GM23338 (cell line): ENCODE data around the gene CRADD. TPM values are rescaled to one million over a fixed set of nuclear protein-coding genes. Genes with fewer than 3 reads are reported as not detected.

Experiments used
- ATAC-seq: fragments of 200-7000 bp; cut with Tn5 transposase; 3 replicates; pipeline ENCODE4 v1.9.1; 2020
- DNase-seq: peaks from one replicate; pipeline ENCODE4 v3.0.0-alpha.2; 2015; ENCODE audit warnings: low spot score
- H2AFZ ChIP-seq: fragments of 200-600 bp; sonication (generic); 2 replicates; pipeline ENCODE4 v1.8.0; 2016; ENCODE audit warnings: antibody characterized with exemption, mild to moderate bottlenecking, moderate library complexity
- H3F3A ChIP-seq: fragments of 200-600 bp; sonication (generic); replicated peaks from 2 replicates; pipeline ENCODE4 v1.8.0; 2017; ENCODE audit warnings: antibody characterized with exemption, mixed run types, low read depth
- H3K27ac ChIP-seq: fragments of 200-600 bp; sonication (generic); 2 replicates; pipeline ENCODE4 v1.6.1; 2016; ENCODE audit warnings: low read depth
- H3K27me3 ChIP-seq: fragments of 200-600 bp; sonication (generic); 2 replicates; pipeline ENCODE4 v1.8.0; 2016; ENCODE audit warnings: mild to moderate bottlenecking, mixed run types, moderate library complexity; ENCODE audit not compliant: insufficient read depth
- H3K36me3 ChIP-seq: fragments of 200-600 bp; sonication (generic); 2 replicates; pipeline ENCODE4 v1.8.0; 2016; ENCODE audit warnings: mild to moderate bottlenecking; ENCODE audit not compliant: insufficient read depth
- H3K4me1 ChIP-seq: fragments of 200-600 bp; sonication (generic); 2 replicates; pipeline ENCODE4 v1.8.0; 2016; ENCODE audit warnings: mild to moderate bottlenecking, moderate library complexity; ENCODE audit not compliant: insufficient read depth
- H3K4me2 ChIP-seq: fragments of 200-600 bp; sonication (generic); 2 replicates; pipeline ENCODE4 v1.7.1; 2017; ENCODE audit warnings: mixed run types
- H3K4me3 ChIP-seq: fragments of 200-600 bp; sonication (generic); 2 replicates; pipeline ENCODE4 v1.6.1; 2016; ENCODE audit warnings: mixed run types
- H3K79me2 ChIP-seq: fragments of 200-600 bp; sonication (generic); replicated peaks from 2 replicates; pipeline ENCODE4 v1.8.0; 2017; ENCODE audit warnings: mild to moderate bottlenecking; ENCODE audit not compliant: insufficient read depth
- H3K9me2 ChIP-seq: fragments of 200-600 bp; sonication (generic); 2 replicates; pipeline ENCODE4 v1.8.0; 2017; ENCODE audit not compliant: insufficient read depth
- H4K20me1 ChIP-seq: fragments of 200-600 bp; sonication (generic); replicated peaks from 2 replicates; pipeline ENCODE4 v1.8.0; 2017; ENCODE audit warnings: mild to moderate bottlenecking; ENCODE audit not compliant: insufficient read depth
- H3K27ac Mint-ChIP-seq: 2 replicates; pipeline ENCODE4 v1.8.0; 2020; ENCODE audit warnings: inconsistent platforms, mild to moderate bottlenecking, moderate library complexity, mixed read lengths
- H3K27me3 Mint-ChIP-seq: 3 replicates; pipeline ENCODE4 v1.8.0; 2022; ENCODE audit warnings: low read depth, mild to moderate bottlenecking, moderate library complexity, mixed read lengths, inconsistent platforms; ENCODE audit not compliant: insufficient read depth, poor library complexity
- H3K36me3 Mint-ChIP-seq: 3 replicates; pipeline ENCODE4 v1.8.0; 2021; ENCODE audit warnings: low read depth, mild to moderate bottlenecking, inconsistent platforms, moderate library complexity, mixed read lengths
- H3K4me1 Mint-ChIP-seq: 3 replicates; pipeline ENCODE4 v1.8.0; 2020; ENCODE audit warnings: mild to moderate bottlenecking, inconsistent platforms, mixed read lengths
- H3K4me3 Mint-ChIP-seq: 3 replicates; pipeline ENCODE4 v1.8.0; 2021; ENCODE audit warnings: moderate library complexity, mild to moderate bottlenecking, inconsistent platforms, mixed read lengths
- H3K9me3 Mint-ChIP-seq: 3 replicates; pipeline ENCODE4 v1.8.0; 2020; ENCODE audit warnings: moderate library complexity, mild to moderate bottlenecking, inconsistent platforms, mixed read lengths
- CREB1 ChIP-seq: fragments of 250-450 bp; sonication (Bioruptor Pico); IDR thresholded peaks from 2 replicates; pipeline ENCODE4 v1.5.0; 2020; ENCODE audit warnings: low read depth, mild to moderate bottlenecking, moderate library complexity
- EZH2 ChIP-seq: fragments of 200-600 bp; sonication (generic); IDR thresholded peaks from one replicate; pipeline ENCODE4 v1.8.0; 2017; ENCODE audit warnings: antibody characterized with exemption, mild to moderate bottlenecking, low read depth; ENCODE audit not compliant: unreplicated experiment
- NANOG ChIP-seq: IDR thresholded peaks from 2 replicates; pipeline ENCODE4 v1.6.1; 2016; ENCODE audit warnings: antibody characterized with exemption, borderline replicate concordance
- ZNF462 ChIP-seq: fragments of 250-450 bp; sonication (Bioruptor Pico); IDR thresholded peaks from 2 replicates; pipeline ENCODE4 v1.5.0; 2020; ENCODE audit warnings: mild to moderate bottlenecking, moderate library complexity
- polyA plus RNA-seq: library from polyadenylated mRNA; unstranded; fragments of >200 nt; fragmentation: Nextera tagmentation; extraction: Ambion mirVana; gene quantifications from 2 replicates; pipeline ENCODE4 v1.2.1, GENCODE V29; 2016
- total RNA-seq: library from RNA; depleted of rRNA; stranded (reverse); fragments of >200 nt; shearing (Covaris generic); gene quantifications from 2 replicates; pipeline ENCODE4 v1.2.3, GENCODE V29; 2014
- TF ChIP-seq, protein P1 (sequence below): IDR thresholded peaks from one replicate; pipeline ENCODE4 v1.6.1; 2018; ENCODE audit warnings: antibody characterized with exemption; ENCODE audit not compliant: unreplicated experiment

The CRADD gene
- total and polyA plus RNA-seq, 2 experiments from 2014 or later = 6.3 to 27.9 TPM

DNA sequence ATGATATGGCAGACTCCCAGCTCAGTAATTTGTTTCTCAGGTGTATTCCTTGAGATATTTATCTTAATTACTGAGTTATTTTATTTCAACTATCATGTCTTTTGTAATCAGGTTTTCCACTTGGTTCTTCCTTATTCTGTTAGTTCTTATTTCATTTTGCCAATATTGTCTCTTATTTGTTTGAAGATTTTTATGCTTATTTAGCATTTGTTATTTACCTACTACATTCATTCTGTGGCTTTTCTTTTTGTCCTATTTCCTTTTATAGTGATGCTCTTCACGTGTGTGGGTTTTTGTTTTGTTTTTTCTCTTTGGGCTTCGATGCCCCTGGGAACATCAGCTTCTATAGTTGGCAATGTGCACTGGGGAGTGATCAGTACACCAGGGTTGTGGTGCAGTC is 40.5 kb upstream of the CRADD start:
- Mint-ChIP-seq H3K4me3 (no peak overlapping the region), H3K36me3 (peaks cover 12% of the 10 kb centered on the region), H3K9me3 (peaks cover 13% of the 10 kb centered on the region), H3K4me1 (peaks cover 3% of the 10 kb centered on the region; the same call in 2 of the 3 replicates), H3K27ac (no peak overlapping the region), H3K27me3 (peaks cover 3% of the 10 kb centered on the region)
- no peak overlapping the region for H2AFZ ChIP-seq
- H3K79me2 ChIP-seq = no peaks in the 10 kb centered on the region
- H3K27me3 ChIP-seq = no peaks in the 10 kb centered on the region
- ATAC-seq = no peak
- H3K4me2 ChIP-seq = no peak overlapping the region
- H3F3A ChIP-seq = no peaks in the 10 kb centered on the region
- peaks cover 2% of the 10 kb centered on the region for H3K9me2 ChIP-seq
- DNase-seq = no peak
- H3K36me3 ChIP-seq = no peaks in the 10 kb centered on the region
- no peak overlapping the region for H3K27ac ChIP-seq
- H4K20me1 ChIP-seq = no peaks in the 10 kb centered on the region
- no peaks in the 10 kb centered on the region; the same call in 1 of the 2 replicates for H3K4me1 ChIP-seq
- H3K4me3 ChIP-seq = no peak overlapping the region
- TF ChIP-seq EZH2 = no peak
- TF ChIP-seq, protein P1, sequence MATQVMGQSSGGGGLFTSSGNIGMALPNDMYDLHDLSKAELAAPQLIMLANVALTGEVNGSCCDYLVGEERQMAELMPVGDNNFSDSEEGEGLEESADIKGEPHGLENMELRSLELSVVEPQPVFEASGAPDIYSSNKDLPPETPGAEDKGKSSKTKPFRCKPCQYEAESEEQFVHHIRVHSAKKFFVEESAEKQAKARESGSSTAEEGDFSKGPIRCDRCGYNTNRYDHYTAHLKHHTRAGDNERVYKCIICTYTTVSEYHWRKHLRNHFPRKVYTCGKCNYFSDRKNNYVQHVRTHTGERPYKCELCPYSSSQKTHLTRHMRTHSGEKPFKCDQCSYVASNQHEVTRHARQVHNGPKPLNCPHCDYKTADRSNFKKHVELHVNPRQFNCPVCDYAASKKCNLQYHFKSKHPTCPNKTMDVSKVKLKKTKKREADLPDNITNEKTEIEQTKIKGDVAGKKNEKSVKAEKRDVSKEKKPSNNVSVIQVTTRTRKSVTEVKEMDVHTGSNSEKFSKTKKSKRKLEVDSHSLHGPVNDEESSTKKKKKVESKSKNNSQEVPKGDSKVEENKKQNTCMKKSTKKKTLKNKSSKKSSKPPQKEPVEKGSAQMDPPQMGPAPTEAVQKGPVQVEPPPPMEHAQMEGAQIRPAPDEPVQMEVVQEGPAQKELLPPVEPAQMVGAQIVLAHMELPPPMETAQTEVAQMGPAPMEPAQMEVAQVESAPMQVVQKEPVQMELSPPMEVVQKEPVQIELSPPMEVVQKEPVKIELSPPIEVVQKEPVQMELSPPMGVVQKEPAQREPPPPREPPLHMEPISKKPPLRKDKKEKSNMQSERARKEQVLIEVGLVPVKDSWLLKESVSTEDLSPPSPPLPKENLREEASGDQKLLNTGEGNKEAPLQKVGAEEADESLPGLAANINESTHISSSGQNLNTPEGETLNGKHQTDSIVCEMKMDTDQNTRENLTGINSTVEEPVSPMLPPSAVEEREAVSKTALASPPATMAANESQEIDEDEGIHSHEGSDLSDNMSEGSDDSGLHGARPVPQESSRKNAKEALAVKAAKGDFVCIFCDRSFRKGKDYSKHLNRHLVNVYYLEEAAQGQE = no peak
- no peak for TF ChIP-seq NANOG
- no peak for TF ChIP-seq ZNF462 (CRISPR knock-in tag)
- TF ChIP-seq CREB1 (CRISPR knock-in tag) = no peak
